Esophagus squamous epithelium (tissue), 4 donors: Measurements from ENCODE around the gene ATRNL1.

Source experiments
- POLR2A ChIP-seq, 4 donors: fragments of 450-650 bp; IDR thresholded peaks; one replicate each; pipeline ENCODE4 v1.6.1; 2017; ENCODE audit warnings: antibody characterized with exemption in 4 of 4, mild to moderate bottlenecking in 4 of 4, moderate library complexity in 3 of 4
- TF ChIP-seq, protein P1 (sequence below), 6 experiments: fragments of 450-650 bp in 4 of 6; fragments of 200-600 bp in 2 of 6; sonication (generic) in 2 of 6; IDR thresholded peaks; one replicate each; pipeline ENCODE4 v1.5.1; 2016 to 2019; ENCODE audit warnings: antibody characterized with exemption in 6 of 6, mild to moderate bottlenecking in 4 of 6, moderate library complexity in 4 of 6

DNA sequence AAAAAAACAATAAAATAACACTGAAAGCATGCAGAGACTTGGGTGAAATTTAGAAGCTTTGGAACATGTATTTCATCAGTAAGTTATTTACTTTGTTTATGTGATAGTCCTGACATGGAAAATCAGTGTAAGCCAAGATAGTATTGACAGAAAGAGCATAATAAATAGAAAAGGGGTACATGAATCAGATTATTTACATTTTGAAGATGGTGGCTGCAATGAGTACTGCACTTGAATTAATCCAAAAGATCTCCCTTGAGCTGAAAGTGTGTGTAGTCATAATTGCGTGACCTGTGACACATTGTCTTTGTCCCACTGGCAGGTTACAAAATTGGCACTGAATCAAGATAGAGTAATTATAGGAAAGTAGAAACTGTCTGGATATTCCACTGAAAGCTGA lies 617.0 kb downstream of the ATRNL1 start:
- TF ChIP-seq, protein P1, sequence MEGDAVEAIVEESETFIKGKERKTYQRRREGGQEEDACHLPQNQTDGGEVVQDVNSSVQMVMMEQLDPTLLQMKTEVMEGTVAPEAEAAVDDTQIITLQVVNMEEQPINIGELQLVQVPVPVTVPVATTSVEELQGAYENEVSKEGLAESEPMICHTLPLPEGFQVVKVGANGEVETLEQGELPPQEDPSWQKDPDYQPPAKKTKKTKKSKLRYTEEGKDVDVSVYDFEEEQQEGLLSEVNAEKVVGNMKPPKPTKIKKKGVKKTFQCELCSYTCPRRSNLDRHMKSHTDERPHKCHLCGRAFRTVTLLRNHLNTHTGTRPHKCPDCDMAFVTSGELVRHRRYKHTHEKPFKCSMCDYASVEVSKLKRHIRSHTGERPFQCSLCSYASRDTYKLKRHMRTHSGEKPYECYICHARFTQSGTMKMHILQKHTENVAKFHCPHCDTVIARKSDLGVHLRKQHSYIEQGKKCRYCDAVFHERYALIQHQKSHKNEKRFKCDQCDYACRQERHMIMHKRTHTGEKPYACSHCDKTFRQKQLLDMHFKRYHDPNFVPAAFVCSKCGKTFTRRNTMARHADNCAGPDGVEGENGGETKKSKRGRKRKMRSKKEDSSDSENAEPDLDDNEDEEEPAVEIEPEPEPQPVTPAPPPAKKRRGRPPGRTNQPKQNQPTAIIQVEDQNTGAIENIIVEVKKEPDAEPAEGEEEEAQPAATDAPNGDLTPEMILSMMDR (IDR thresholded peaks at IDR 0.05) = no peak
- no peak for TF ChIP-seq POLR2A (IDR thresholded peaks at IDR 0.05)
